Upper lobe of right lung (tissue), 1 donor: ENCODE data around the gene ADORA2A. TPM values are rescaled to one million over a fixed set of nuclear protein-coding genes. Genes with fewer than 3 reads are reported as not detected.

Experiments used
- ATAC-seq: fragments of 200-7000 bp; cut with Tn5 transposase; one replicate; pipeline ENCODE4 v1.9.1; 2020; ENCODE audit warnings: mild to moderate bottlenecking, moderate library complexity
- DNase-seq: peaks from one replicate; pipeline ENCODE4 v3.0.0-alpha.2; 2020
- H3K27ac ChIP-seq: fragments of 200-600 bp; one replicate; pipeline ENCODE4 v1.8.0; 2022
- H3K27me3 ChIP-seq: fragments of 200-600 bp; one replicate; pipeline ENCODE4 v1.8.0; 2022; ENCODE audit warnings: mild to moderate bottlenecking
- H3K36me3 ChIP-seq: fragments of 200-600 bp; one replicate; pipeline ENCODE4 v1.8.0; 2022
- H3K4me1 ChIP-seq: fragments of 200-600 bp; one replicate; pipeline ENCODE4 v1.8.0; 2022
- H3K4me3 ChIP-seq: fragments of 200-600 bp; one replicate; pipeline ENCODE4 v1.8.0; 2022; ENCODE audit warnings: mild to moderate bottlenecking
- H3K9me3 ChIP-seq: fragments of 200-600 bp; one replicate; pipeline ENCODE4 v1.8.0; 2022
- CTCF ChIP-seq: fragments of 200-600 bp; IDR thresholded peaks from one replicate; pipeline ENCODE4 v1.8.0; 2022; ENCODE audit warnings: antibody characterized with exemption
- intact Hi-C: fragments of 100-400 bp; cut with DNase I; formaldehyde crosslinking; loops from one replicate; pipeline ENCODE4 v1.11.0; 2022
- total RNA-seq: library from RNA; stranded (reverse); fragmentation: NEBNext Ultra II Directional; extraction: Animal tissue kit (Norgen Biotek cat#: 25700); gene quantifications from one replicate; pipeline ENCODE4 v1.2.1, GENCODE V29; 2021
- donor health status: DM: no; HTN: yes; CAD: no; lungs with severe emphysema.

Gene ADORA2A
- total RNA-seq, 1 donor from 2014 or later: 17.2 TPM

- H3K9me3 ChIP-seq: no peaks in the 10 kb centered on the region
- ATAC-seq (no peak), DNase-seq (peak; percentile 54)
- H3K27me3 ChIP-seq: no peaks in the 10 kb centered on the region
- peak overlapping the region; percentile 63 for H3K27ac ChIP-seq
- peaks cover 55% of the 10 kb centered on the region for H3K4me1 ChIP-seq
- no peak for TF ChIP-seq CTCF
- H3K36me3 ChIP-seq: no peaks in the 10 kb centered on the region
- no peak overlapping the region for H3K4me3 ChIP-seq
- intact Hi-C loops: no loop called here
Observed at GRCh38 chr22:24433001-24433827, 5.8 kb downstream of the ADORA2A start.

DNA sequence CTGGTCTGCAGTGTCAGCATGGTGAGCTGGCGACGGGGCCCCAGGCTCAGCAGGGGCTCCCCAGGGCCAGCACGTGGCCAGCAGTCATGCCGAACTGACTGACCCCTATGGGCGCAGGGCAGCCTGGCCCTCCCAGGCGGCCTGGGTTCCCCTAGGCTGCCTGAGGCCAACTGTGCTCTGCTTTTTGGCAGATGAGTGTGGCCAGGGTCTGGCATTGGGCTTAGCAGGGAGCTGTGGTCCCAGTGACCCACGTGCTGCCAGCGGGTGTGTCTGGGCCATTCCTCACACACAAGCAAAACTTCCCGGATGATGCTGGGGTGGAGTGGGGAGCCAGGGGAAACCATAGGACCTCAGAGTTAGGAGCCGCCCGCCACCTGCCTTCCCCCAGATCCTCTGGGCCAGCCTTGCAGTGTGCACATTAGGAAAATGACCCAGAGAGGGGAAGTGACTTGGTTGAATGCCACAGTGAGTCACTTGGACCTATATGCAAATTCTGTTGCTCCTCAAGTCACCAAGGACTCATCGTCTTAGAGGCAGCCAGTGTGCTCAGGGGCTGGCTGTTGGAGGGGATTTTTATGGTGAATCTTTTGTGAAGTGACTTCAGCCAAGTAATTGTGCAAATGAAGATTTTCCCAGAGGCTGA lies 6.5 kb downstream of the ADORA2A start:
- Histone ChIP-seq H3K27me3 (no peaks in the 10 kb centered on the region), H3K27ac (peak overlapping the region; percentile 63), H3K36me3 (no peaks in the 10 kb centered on the region), H3K4me3 (no peak overlapping the region), H3K9me3 (no peaks in the 10 kb centered on the region), H3K4me1 (peaks cover 53% of the 10 kb centered on the region)
- peak; percentile 42 for ATAC-seq
- intact Hi-C loops: no loop called here
- peak; percentile 55 for DNase-seq
- no peak for TF ChIP-seq CTCF

GRCh38 chr22:24434471-24435322 lies 7.3 kb downstream of the ADORA2A start:
- H3K36me3 ChIP-seq: no peaks in the 10 kb centered on the region
- no peak for TF ChIP-seq CTCF
- H3K27me3 ChIP-seq: no peaks in the 10 kb centered on the region
- DNase-seq: peak; percentile 59
- peak overlapping the region; percentile 63 for H3K27ac ChIP-seq
- ATAC-seq: peak; percentile 48
- intact Hi-C loops: no loop called here
- no peaks in the 10 kb centered on the region for H3K9me3 ChIP-seq
- no peak overlapping the region for H3K4me3 ChIP-seq
- H3K4me1 ChIP-seq: peaks cover 48% of the 10 kb centered on the region

DNA sequence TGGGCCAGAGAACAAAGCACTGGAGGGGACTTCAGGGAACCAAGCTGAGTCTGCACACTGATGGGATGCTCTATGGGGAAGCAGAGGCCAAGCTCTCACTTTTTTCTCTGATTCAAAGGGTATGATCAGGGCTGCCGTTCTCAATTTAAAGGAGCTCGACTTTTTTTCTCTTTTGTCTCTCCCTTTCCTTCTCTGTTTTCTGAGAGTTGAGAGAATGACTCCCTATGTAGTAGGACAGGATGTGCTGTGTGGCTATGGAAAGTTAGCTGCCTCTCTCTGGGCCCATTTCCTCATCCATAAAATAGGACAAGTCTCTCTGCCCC lies 7.9 kb downstream of the ADORA2A start:
- H3K27me3 ChIP-seq: no peaks in the 10 kb centered on the region
- H3K4me3 ChIP-seq: no peak overlapping the region
- H3K9me3 ChIP-seq: no peaks in the 10 kb centered on the region
- H3K4me1 ChIP-seq: peaks cover 45% of the 10 kb centered on the region
- H3K36me3 ChIP-seq: no peaks in the 10 kb centered on the region
- ATAC-seq (no peak), DNase-seq (no peak)
- no peak for TF ChIP-seq CTCF
- intact Hi-C loops: no loop called here
- H3K27ac ChIP-seq: peak overlapping the region; percentile 63

- H3K36me3 ChIP-seq: no peaks in the 10 kb centered on the region
- ATAC-seq (no peak), DNase-seq (peak; percentile 50)
- intact Hi-C loops: no loop called here
- H3K9me3 ChIP-seq: no peaks in the 10 kb centered on the region
- H3K27me3 ChIP-seq: no peaks in the 10 kb centered on the region
- H3K4me3 ChIP-seq: no peak overlapping the region
- H3K27ac ChIP-seq: no peak overlapping the region
- peaks cover 45% of the 10 kb centered on the region for H3K4me1 ChIP-seq
- TF ChIP-seq CTCF: no peak
Observed at GRCh38 chr22:24435861-24436371, 8.5 kb downstream of the ADORA2A start.
